HG03135 (cell line): ENCODE measurements around the gene VIM.
"Not testable (repeated sequence)": the region's sequence is repeated elsewhere in the genome, so short reads cannot be mapped to it uniquely, and the experiment has no call there.

ENCODE experiments used
- ATAC-seq: cut with Tn5 transposase; IDR thresholded peaks from one replicate; pipeline ENCODE4 v1.9.1; 2021; ENCODE audit warnings: mild to moderate bottlenecking, moderate library complexity; ENCODE audit not compliant: unreplicated experiment

The VIM gene

GRCh38 chr10:17255512-17255911, 27.5 kb downstream of the VIM start:
- ATAC-seq, result no peak

GRCh38 chr10:17256051-17256450, 28.0 kb downstream of the VIM start:
- ATAC-seq, result no peak

DNA sequence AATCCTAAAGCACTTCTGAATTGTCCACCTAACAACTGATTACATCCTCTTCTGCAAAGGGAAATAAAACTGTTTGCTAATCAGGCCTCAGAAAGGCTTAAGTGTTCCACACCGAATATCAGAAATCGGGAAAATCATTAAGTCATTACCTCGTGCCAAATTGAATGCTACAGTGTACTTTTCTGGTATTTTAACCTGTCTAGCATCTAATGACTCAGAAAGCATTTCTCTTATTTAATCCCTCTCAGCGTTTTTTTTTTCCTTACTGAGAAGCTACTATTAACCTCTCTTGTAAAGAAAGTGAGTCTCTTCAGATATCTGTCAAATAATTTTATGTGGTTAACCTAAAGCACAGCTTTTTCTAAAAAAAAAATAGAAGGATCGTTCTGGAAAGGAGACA, 28.6 kb downstream of the VIM start:
- ATAC-seq, result no peak

DNA sequence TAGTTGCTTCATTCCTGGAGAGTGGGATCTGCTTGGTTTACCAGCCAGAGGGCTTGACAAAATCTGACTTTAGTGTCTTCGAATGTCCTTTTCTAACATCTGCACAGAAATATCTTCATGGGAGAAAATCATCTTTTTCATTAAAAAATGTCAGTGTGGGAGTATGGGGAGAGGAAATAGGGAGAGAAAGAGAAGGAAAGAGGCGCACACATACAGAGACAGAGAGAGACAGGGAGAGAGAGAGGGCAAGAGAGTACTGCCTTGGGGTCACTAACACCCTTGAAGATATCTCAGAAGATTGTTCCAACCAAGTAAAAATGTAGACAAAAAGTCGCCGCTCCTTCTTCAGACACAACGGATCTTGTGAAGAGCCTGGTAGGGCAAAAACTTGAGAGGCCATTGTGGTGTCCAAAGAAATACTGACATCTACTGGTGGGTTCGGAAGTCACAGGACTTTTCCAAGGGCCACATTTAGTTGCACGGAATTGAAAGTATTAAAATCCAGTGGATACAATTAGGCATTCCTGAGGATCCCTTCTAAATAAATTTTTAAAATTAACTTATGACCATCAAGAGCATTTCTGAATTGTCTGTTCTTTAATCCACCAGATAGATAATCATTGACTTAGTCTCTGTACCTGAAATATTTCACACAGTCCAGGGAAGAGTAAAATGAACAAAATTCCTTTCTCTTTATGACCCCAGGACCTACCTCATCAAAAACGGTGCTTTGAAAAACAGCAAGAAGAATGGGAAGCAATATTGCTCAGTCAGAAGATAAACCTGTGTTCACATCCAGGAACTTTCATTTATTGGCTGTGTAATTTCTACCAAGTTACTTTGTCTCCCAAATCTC, 29.7 kb downstream of the VIM start:
- peak; percentile 76 for ATAC-seq

GRCh38 chr10:17262502-17262901, 34.5 kb downstream of the VIM start:
- no peak for ATAC-seq

DNA sequence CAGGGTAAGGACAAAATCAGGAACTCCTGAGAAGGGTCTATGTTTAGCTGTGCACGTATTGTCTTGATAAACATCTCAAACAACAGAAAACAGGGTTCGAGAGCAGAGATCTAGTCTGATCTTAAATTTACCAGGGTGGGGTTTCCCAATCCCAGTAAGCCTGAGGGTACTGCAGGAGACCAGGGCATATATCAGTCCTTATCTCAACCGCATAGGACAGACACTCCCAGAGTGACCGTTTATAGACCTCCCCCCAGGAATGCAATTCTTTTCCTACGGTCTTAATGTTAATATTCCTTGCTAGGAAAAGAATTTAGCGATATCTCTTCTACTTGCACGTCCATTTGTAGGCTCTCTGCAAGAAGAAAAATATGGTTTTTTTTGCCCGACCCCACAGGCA, 35.5 kb downstream of the VIM start:
- no peak for ATAC-seq

GRCh38 chr10:17265468-17265867, 37.4 kb downstream of the VIM start:
- ATAC-seq, result no peak

- not testable (repeated sequence) for ATAC-seq
Measured at GRCh38 chr10:17266549-17266948, 38.5 kb downstream of the VIM start.

- ATAC-seq, result no peak
Measured at GRCh38 chr10:17272648-17273047, 44.6 kb downstream of the VIM start.

DNA sequence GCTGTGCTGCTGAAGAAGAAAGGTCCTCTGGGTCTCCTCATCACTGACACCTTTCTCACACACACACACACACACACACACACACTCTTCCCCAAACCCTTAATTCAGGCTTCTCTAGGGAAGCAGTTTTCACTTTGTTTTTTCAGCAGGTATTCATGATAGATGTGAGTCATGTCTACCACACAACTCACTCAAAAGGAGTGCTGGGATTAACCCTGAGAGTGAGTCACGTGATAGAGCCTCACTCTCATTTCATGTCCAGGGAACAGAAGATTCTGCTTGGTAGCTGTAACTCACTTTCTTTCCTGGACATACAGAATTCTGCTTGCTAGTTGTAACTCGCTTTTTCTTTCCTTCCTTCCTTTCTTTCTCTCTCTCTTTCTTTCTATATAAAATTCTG, 45.4 kb downstream of the VIM start:
- ATAC-seq, result no peak

GRCh38 chr10:17276756-17277424, 48.8 kb downstream of the VIM start:
- ATAC-seq, result no peak

- ATAC-seq, result no peak
Measured at GRCh38 chr10:17278607-17279240, 50.7 kb downstream of the VIM start.

DNA sequence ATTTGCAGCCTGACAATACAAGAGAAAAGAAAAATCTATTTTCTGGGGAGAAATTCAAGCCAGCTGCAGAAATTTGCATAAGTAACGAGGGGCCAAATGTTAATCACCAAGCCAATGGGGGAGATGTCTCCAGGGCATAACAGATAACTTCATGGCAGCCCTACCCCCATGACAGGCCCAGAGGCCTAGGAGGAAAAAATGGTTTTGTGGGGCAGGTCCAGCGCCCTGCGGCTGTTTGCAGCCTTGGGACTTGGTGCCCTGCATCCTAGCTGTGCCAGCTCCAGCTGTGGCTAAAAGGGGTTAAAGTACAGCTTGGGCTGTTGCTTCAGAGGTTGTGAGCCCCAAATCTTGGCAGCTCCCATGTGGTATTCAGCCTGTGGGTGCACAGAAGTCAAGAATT, 54.3 kb downstream of the VIM start:
- no peak for ATAC-seq

GRCh38 chr10:17286562-17287550, 58.8 kb downstream of the VIM start:
- ATAC-seq, result no peak
